GM19467 (cell line): ENCODE measurements around the gene UNKL.
"Not testable (repeated sequence)": the region's sequence is repeated elsewhere in the genome, so short reads cannot be mapped to it uniquely, and the experiment has no call there.

Experiments used
- ATAC-seq: cut with Tn5 transposase; IDR thresholded peaks from one replicate; pipeline ENCODE4 v1.9.1; 2021; ENCODE audit warnings: mild to moderate bottlenecking, moderate library complexity; ENCODE audit not compliant: unreplicated experiment

The UNKL gene

DNA sequence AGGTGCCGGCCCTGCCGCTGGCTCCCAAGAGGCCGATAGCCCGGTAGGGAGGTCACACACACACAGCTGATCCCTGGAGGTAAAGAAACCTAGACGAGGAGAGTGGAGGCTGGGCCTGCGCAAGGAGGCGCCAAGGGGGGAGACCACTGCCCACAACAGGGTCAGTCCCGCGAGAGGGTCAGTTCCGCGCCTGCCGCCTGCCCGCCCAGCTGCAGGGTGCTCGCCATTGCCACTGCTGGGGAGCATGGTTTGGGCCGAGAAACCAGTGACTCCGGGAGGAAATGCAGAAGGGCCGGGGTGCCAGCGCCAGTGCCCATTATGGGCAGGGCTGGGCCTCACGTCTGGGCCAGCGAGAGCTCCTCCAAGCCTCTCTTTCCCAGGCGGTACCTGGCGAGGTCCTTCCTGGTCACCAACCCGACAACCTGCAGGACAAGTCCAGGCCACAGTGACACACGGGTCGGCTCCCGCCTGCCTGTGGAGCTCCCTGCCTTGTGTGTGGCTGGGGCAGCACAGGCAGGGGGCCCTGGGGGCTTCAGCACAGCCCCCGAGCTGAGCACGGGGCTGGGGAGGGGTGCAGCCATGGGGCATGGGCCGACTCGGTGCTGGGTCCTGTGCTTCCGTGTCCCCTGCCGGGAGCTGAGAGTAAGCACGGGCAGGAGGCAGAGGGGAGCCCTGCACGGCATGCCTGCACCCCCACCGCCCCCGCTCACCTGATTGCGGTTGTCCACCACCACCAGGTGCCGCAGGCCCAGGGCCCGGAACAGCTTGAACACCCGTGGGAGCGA is 32.0 kb upstream of the UNKL start:
- no peak for ATAC-seq

DNA sequence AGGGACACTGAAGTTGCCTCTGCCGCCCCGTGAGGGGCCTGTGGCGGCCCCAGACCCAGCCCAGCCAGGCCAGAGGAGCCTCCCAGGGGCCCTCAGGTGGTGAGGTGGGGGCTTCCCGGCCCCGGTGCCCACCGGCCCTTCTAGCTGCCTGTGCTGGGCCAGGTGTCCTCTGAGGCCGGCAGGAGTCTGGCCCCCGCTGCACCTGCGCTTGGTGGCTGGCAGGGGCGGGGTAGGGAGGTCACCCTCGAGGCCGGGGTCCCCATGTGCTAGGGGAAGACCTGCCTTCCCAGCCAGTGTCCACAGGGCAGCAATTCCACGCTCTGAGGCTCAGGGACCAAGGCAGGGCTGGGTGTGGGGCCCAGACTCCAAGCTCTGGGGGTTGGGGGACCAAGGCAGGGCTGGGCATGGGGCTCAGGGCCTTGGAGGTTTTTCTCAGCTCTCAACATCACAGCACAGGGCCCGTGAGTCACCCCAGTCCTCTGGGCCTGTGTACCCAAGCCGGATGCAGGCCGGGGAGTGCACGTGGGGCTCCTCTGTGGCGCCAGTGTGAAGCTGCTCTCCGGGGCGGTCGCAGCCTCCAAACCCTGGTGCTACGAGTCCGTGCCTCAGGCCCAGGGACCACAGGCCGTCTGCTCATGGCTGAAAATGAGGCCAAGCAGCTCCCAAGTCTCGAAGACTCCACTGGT is 31.2 kb upstream of the UNKL start:
- ATAC-seq = no peak

DNA sequence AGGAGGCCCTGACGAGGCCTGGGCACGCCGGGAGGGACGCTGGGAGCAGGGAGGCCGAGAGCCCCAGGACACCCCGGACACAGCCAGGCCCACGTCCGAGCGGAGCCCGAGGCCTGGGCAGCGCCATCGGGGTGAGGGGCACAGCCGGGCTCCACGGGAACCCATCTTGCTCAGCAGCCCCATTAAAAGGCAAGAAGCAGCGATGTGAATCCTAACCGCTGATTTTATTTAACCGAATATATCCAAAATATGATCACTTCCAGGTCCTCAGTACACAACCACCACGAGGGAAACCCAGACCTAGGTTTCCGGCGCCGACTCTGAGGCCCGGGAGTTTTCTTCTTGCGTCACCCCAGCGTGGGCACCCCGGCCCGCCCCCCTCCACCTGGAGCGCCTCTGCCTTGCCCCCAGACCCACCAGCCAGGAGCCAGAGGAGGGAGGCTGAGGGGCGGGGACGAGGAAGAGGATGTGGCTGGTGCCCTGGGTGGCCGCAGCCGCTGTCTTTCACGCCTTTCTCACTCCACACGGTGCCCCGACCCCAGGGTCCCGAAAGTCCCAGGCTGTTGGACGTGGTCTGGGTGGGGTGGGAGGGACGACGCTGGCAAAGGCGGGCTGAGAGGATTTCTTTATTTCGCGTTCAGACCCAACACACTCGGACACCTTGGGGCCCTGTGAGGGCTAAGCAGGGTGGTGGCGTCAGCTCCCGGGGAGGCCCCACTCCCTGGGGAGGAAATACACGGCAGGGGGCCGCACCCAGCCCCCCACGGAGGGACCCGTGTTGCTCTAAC is 30.4 kb upstream of the UNKL start:
- no peak for ATAC-seq

DNA sequence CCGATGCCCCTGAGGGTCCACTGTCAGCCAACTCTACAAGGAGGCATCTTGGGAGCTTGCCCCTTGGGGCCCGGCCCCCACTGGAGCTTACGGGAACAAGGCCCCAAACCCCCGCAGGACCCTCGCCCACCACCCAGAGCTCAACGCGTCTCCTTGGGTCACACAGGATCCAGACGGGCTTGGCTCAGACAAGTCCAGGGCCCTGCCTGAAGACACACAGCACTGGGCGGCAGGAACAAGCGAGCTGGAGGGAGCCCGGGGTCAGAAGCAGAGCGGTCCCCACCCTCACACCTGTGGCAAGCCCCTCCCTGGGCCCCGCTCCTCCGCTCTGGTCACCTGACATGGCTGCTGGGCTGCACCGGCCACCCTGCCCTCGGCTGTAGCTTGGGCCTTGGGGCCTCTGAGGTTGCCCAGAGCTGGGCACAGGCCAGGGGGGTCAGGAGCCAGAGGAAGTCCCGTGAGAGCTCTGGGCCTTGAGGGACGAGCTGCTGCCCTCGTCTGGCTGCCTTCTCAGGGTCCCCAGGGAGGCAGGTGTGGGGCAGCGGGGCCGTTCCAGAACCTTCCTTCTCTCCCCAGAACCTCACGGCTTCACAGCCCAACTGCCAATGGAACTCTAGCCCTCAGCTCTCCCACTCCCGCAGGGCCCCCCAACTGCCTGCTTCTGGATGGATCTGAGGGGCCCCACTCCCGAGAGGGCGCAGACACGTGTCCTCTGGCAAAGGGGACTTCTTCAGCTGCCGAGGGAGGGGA is 29.7 kb upstream of the UNKL start, which contains the start of gene CCDC154:
CCDC154 (minus strand) TSS at position 577 of the 750 bp plus-strand sequence; CDS start at position 343, 234 bp downstream.
- no peak for ATAC-seq

DNA sequence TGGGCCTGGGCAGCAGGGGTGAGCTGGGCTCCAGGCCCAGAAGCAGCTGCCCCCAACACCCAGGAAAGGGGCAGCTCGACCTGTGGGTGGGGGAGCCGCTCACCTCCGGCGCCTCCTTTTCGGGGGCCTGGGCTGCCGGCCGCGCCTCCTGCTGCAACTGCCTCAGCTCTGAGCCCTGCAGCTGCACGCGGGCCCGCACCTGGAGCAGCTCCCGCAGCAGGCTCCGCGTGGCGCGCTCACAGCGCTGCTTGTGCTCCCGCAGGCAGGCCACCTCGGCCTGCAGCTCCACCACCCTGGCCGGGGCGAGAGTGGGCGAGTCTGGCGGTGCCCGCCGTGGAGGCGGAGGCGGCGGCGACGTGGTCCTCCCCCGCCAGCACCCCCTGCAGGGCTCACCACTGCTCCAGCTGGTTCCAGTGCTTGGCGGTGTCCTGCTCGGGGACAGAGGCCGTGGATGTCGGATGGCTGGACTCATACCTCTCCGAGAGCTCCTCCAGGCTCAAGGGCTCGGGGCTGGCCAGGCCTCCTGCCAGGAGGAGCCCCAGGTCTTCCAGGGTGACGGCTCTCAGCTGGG is 29.0 kb upstream of the UNKL start:
- no peak for ATAC-seq

DNA sequence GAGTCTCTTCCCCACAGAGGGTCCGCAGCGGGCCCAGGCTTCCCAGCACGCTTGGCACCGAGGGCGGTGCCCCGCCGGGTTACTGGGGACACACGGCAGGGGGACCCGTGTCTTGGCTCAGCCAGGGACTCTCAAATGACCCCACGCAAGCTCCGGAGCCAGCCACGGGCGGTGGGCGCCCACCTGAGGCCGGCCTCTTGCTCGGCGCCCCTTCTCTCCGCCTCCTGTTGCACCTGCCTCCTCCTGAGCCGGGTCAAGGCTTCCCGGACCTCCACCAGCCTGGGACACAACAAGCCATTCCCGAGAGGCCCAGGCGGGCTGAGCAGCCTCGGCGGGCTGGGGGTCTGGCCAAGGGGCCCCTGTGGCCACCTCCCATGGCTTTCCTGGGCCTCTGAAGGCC is 28.2 kb upstream of the UNKL start:
- ATAC-seq = no peak

DNA sequence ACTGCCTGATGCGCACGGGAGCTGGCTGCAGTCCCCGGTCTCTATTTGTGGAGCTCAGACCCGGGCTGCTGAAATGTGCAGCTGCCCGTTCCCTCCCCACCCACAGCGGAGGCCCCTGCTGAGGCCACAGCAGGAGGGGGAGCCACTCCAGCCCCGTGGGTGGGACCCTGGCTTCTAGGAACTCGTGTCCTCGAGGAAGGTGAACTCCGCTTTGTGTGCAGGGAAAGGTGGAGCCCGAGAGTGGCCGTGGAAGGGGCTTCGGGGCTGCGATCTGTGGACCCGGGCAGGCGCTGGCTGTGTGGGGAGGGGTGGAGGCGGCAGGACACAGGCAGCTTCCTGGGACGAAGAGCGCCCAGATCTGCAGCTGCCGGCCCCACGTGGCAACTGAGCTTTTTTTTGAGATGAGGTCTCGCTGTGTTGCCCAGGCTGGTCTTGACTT is 26.9 kb upstream of the UNKL start:
- ATAC-seq = no peak

DNA sequence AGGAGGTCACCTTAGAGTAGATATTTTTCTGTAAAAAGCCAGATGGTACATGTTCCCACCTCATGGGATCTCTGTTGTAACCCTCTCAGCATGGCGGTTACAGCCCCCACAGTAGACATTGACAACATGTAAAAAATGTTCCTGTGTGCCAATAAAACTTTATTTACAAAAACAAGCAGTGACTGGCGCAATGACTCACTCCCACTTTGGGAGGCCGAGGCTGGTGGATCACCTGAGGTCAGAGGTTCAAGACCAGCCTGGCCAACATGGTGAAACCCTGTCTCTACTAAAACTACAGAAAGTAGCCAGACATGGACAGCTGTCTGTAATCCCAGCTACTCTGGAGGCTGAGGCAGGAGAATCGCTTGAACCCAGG is 25.2 kb upstream of the UNKL start:
- not testable (repeated sequence) for ATAC-seq

DNA sequence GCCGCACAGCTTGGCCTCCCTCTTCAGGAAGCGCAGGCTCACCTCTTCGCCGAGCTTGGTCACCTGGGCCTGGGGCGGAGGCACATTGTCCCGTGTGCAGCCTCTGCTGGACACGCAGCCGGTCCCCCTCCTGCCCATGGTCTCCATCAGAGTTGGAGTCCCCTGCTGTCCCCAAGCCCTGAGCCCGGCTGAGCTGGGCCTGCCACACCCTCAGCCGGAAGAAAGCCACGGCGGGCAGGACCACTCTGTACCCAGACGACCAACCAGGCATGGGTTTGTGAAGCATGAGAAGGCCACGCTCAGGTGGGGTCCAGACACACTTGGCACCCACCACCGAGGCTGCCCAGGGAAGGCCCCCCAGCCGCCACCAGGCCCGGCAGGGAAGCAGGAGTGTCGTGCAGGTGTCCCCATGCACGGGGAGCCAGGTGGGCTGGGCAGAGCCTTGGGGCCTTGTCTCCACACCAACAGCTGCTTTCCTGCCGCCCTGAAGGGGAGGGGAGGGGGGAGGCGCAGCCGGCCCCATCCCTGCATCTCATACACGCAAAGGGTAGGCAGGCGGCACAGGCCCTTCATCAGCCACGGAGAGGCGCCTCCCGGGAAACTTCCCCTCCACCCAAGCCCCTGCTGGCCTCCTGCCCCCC is 24.7 kb upstream of the UNKL start:
- no peak for ATAC-seq

DNA sequence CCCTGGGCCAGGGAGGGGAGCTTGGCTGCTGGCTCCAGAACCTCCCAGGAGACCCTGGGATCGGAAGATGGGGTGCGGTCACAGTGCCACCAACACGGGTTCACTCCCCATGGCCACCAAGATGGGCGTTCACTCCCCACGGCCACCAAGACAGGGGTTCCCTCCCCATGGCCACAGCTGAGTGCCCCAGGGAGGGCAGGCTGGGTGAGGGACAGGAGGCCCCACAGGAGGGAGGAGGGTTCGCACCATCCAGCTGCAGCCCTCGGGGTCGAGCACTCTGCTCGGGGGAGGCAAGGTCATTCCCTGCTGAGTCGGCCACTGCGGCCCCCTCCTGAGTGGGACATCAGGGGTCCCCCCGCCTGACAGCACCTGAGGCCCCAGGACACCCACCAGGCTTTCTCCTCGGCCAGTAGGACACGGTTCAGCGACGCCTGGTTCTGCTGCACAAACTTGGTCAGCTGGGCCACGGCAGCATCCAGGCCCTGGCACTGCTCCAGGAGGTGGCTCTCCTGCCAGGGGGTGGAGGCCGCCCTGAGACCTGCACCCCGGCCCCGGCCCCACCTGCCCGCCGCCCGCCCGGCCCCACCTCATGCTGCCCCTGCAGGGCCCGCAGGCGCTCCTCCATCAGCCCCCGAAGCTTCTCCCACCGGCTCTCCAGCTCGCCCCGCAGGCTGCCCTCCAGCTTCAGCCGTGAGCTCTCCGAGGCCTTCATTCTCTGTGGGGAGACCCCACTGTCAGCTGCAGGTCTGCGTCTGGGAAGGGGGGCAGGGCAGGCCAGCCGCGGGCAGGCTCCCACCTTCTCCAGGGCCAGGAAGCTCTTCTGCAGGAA is 23.9 kb upstream of the UNKL start:
- ATAC-seq = no peak

DNA sequence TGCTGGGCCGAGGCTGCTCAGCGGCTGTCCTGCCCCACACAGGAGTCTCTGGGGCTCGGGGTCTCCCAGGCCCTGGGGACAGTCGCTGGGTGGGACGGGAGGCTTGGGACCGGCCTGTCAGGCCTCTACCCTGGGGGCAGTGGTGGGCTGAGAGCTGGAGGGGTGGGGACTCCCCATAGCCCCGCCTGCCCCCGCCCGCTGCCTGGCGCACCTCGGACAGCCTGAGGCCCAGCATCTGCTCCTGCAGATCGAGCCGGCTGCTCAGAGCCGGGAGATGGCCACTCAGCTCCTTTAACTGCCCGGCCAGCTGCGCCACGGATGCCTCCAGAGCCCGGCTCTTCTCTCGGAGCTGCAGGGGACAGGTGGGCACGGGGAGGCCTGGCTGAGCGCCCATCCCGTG is 23.1 kb upstream of the UNKL start:
- ATAC-seq = no peak

DNA sequence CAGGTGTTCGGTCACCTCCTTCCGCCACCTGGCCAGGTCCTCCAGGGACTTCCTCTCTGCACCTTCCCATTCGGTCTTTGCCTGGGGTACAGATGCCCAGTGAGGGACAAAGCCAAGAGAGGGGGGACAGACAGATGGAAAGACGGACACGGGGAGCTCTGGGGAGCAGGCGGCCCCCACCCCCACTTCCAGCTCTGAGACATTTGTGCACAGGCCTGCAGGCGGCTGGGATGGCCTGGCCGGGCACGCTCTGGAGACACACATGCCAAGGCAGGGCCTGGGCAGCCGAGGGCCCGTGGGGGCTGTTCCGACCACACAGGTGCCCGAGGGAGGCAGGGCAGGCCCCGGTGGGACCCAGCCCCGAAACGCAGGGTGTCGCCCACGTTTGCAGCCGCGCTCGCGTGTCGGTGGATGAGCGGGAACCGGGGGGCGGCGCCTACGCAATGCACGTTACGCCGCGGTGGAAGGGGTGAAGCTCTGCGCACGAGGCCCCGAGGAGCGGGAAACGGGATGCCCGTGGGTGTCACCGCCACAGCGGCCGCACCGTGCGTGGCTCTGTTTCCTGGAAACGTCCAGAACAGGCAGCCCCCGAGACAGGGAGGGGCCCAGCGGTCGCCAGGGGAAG is 22.3 kb upstream of the UNKL start:
- ATAC-seq = no peak

DNA sequence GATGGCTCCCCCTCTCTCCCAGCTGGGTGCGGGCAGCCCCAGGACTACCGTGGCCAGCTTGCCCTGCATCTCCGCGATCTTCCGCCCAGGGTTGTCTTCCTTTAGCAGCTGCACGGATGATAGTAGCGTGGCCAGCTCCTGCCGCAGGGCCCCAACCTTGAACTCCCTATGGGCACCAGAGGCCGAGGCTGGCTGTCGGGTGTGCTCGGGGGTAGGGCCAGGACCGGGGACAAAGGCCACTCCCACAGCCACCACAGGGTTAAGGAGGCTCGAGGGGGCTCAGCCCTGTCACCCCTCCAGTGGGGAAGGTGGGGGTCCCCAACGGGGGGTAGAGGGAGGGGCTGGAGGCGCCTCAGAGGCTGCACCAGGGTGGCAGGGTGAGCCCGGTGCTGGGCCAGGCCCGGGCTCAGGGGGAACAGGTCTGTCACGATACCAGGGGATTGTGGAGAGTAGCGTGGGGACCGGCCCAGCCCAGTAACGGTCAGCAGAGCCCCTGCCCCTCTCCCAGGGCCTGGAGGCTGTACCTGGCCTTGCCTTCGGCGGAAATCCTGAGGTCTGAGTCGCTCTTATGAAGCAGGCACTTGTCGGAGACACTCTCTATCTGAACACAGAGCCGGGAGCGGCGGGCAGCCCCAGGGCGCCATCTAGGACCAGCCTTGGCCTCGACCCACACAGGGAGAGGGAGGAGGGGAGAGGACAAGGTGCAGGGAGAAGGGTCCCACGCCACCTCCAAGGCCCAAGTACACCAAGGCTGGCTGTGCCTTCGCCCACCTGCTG is 21.6 kb upstream of the UNKL start:
- no peak for ATAC-seq

DNA sequence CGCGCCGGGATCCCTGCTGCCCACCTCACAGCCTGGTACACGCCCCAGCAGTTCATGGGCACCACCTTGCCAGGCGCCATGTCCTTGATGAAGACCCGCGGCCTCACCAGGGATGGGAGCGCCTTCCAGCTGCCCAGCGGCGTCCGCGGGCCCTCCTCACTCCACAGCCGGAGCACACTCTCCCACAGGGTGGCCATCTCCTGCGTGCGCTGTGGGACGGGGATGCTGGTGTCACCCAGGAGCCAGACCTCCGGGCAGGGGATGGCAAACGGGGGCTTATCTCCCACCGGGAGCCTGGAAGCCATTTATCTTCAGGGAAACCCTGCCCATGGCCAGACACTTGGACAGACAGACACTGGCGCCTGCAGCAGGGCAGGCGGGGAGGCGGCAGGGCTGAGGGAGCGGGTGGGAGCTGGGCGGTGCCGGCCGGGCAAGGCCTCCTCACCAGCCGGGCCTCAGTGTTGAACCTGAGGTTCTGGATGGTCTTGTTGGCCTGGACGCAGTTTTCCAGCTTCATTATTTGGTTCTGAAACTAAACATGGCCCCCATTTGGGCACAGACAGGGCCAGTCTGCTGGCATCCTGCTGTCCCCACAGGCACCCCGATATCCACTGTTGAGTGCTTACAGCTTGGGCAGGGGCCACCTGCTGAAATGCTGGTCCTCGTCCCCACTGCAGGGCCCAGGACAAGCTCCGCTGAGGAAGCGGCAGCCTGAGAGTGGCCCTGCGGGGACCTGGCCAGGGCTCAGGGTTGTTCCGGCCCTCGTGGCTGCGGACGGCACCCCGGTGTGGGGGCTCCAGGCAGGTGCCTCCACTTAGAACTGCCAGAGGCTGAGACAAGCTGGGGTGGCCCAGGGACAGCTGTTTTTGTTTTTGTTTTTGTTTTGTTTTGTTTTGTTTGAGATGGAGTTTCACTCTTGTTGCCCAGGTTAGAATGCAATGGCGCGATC is 20.4 kb upstream of the UNKL start:
- ATAC-seq = no peak

DNA sequence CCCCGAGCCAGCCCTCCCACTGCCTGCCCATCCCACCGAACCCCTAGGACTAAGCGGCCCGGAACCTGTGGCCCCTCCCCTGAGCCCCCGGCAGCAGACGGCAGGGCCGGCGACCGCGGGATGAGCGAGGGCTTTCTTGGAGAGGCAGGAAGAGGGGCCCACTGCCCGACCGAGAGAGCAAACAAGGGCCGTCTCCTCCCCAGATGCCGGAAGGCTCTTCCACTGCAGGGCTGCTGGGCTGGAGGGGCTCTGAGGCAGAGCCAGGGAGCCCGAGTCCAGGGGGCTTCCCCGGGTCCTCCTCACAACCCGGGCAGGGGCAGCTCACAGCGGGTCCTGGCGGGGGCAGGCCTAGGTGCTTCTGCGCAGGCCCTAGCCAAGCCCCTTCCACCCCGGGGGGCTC is 19.3 kb upstream of the UNKL start:
- ATAC-seq = no peak

DNA sequence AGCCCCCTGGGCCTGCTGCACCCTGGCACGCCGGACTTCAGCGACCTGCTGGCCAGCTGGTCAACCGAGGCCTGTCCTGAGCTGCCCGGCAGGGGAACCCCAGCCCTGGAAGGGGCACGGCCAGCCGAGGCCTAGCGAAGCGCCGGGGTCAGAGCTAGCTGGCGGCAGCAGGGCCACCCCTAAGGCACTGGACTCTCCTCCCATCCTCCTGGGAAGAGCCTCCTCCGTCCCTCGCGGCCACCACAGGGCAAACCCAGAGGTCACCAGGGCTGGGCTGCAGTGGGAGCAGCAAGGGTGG is 18.7 kb upstream of the UNKL start:
- ATAC-seq = no peak
